A673 (cell line): Measurements from ENCODE around the gene DDX19B.

ENCODE experiments used
- EZH2 ChIP-seq: fragments of 200-600 bp; sonication (generic); IDR thresholded peaks from 2 replicates; pipeline ENCODE4 v1.6.1; 2017; ENCODE audit warnings: borderline replicate concordance, low read depth, mild to moderate bottlenecking, mixed read lengths, antibody characterized with exemption, low read length; ENCODE audit not compliant: poor library complexity, severe bottlenecking
- TF ChIP-seq, protein P1 (sequence below): fragments of 300-800, 200-600 bp; sonication (generic); conservative IDR thresholded peaks from 2 replicates; pipeline ENCODE4 v1.5.1; 2017; ENCODE audit warnings: low read depth, mild to moderate bottlenecking, antibody characterized with exemption, low read length, moderate library complexity, mixed read lengths

DNA sequence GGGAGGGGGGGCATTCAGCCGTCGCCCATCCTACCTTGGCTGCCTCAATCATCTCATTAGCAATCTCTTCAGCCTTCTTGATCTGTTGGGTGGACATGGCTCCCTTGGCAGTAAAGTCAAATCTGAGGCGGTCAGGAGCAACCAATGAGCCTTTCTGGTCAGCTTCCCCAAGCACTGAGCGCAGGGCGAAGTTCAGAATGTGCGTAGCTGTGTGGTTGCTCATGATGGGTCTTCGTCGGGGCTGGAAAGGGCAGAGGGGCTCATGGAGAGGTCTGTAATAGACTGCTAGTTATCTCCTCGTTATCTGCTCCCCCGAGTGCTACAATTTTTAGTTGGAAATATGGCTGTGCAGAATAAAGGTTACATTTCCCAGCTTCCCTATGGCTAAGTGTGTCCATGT, 40.0 kb upstream of the DDX19B start:
- TF ChIP-seq, protein P1, sequence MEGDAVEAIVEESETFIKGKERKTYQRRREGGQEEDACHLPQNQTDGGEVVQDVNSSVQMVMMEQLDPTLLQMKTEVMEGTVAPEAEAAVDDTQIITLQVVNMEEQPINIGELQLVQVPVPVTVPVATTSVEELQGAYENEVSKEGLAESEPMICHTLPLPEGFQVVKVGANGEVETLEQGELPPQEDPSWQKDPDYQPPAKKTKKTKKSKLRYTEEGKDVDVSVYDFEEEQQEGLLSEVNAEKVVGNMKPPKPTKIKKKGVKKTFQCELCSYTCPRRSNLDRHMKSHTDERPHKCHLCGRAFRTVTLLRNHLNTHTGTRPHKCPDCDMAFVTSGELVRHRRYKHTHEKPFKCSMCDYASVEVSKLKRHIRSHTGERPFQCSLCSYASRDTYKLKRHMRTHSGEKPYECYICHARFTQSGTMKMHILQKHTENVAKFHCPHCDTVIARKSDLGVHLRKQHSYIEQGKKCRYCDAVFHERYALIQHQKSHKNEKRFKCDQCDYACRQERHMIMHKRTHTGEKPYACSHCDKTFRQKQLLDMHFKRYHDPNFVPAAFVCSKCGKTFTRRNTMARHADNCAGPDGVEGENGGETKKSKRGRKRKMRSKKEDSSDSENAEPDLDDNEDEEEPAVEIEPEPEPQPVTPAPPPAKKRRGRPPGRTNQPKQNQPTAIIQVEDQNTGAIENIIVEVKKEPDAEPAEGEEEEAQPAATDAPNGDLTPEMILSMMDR: no peak
- TF ChIP-seq EZH2: no peak
